K562 (cell line): Measurements from ENCODE around the gene ZC3H12A. TPM values are rescaled to one million over a fixed set of nuclear protein-coding genes. Genes with fewer than 3 reads are reported as not detected.

Experiments used
- CEBPG ChIP-seq, 3 experiments: fragments of 200-800 bp in 1 of 3; sonication (Bioruptor generic) in 1 of 3; sonication (generic) in 1 of 3; formaldehyde crosslinking in 1 of 3; IDR thresholded peaks in 2 of 3; conservative IDR thresholded peaks in 1 of 3; 2 replicates each; pipeline versions ENCODE4 v1.6.1 to v1.8.0; 2016 to 2022; ENCODE audit warnings: missing compliant biosample characterization in 2 of 3, missing genetic modification characterization in 2 of 3, mild to moderate bottlenecking in 1 of 3, missing genetic modification reagents in 1 of 3
- HBP1 ChIP-seq: fragments of 450-650 bp; formaldehyde crosslinking; IDR thresholded peaks from 2 replicates; pipeline ENCODE4 v1.4.0; 2022; ENCODE audit warnings: missing genetic modification characterization
- POLR2AphosphoS2 ChIP-seq: IDR thresholded peaks from 2 replicates; pipeline ENCODE4 v1.6.1; 2012; ENCODE audit warnings: low read length, improper control_type of control experiment
- POLR3G ChIP-seq: IDR thresholded peaks from 2 replicates; pipeline ENCODE4 v1.6.1; 2011; ENCODE audit not compliant: insufficient read length, insufficient replicate concordance; ENCODE audit errors: extremely low read depth
- SREBF2 ChIP-seq: sonication (generic); formaldehyde crosslinking; IDR thresholded peaks from 2 replicates; pipeline ENCODE4 v1.4.0; 2020; ENCODE audit warnings: mild to moderate bottlenecking, missing genetic modification reagents
- ZMIZ1 ChIP-seq, 2 experiments: fragments of 150-350 bp in 1 of 2; IDR thresholded peaks; 2 replicates each; pipeline ENCODE4 v1.6.1; 2012 to 2016; ENCODE audit warnings: low read depth in 2 of 2, low read length in 2 of 2, mild to moderate bottlenecking in 1 of 2, moderate library complexity in 1 of 2
- polyA plus RNA-seq, 8 experiments: library from polyadenylated mRNA; depleted of rRNA in 4 of 8; stranded (reverse) in 5 of 8; unstranded in 3 of 8; fragments of >200 nt; fragmentation: Nextera tagmentation in 2 of 8; fragmentation: Illumina TruSeq in 1 of 8; extraction: Ambion mirVana in 2 of 8; extraction: Trizol in 1 of 8; gene quantifications; 2 replicates each; pipeline versions ENCODE4 v1.2.1 to v1.2.3, GENCODE V29; 2011 to 2014; ENCODE audit warnings: inconsistent platforms in 1 of 8, missing spikeins in 1 of 8
- total RNA-seq, 7 experiments: library from RNA; depleted of rRNA in 6 of 7; stranded (reverse); fragments of >200 nt in 6 of 7; fragmentation: Illumina TruSeq in 2 of 7; extraction: Trizol in 2 of 7; gene quantifications; 2 replicates each; pipeline versions ENCODE4 v1.2.1 to v1.2.3, GENCODE V29; 2011 to 2021; ENCODE audit warnings: low replicate concordance in 1 of 7

The ZC3H12A gene
- total and polyA plus RNA-seq, 9 of the 15 experiments (the other 6 are each of a cell fraction or from before 2014, with no cell fraction given), result 0.14 to 9.4 (median 6.7) TPM

DNA sequence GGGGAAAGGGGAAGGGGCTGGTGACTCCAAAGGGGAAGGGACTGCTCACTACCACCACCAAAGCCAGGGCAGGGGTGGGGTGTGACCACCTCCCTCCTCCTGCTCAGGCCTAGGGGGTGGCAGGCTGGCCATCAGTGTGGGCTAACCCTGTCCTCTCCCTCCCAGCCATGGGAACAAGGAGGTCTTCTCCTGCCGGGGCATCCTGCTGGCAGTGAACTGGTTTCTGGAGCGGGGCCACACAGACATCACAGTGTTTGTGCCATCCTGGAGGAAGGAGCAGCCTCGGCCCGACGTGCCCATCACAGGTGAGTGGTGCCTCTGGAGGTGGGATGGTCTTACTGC is 5.7 kb downstream of the ZC3H12A start (continued):
- TF ChIP-seq ZMIZ1 (IDR thresholded peaks at IDR 0.05; ENCODE audit: low read depth in 2 of 2, low read length in 2 of 2), result no peak
- no peak for TF ChIP-seq POLR3G
- no peak for TF ChIP-seq SREBF2 (CRISPR knock-in tag)
- no peak for TF ChIP-seq CEBPG (CRISPR knock-in tag; IDR thresholded peaks at IDR 0.05)
- 0 out of 4 replicates have a peak, but pooled peaks of 1 of the 2 experiments have one; percentile 3 for TF ChIP-seq CEBPG (tag; conservative IDR thresholded peaks at IDR 0.05 in 1 of 2, IDR thresholded peaks at IDR 0.05 in 1 of 2)
- no peak for TF ChIP-seq POLR2AphosphoS2
- no peak for TF ChIP-seq HBP1 (CRISPR knock-in tag)
- TF ChIP-seq, all 486 proteins: peak for 4
